HepG2 (cell line): ENCODE data around the gene CLASP1. TPM values are rescaled to one million over a fixed set of nuclear protein-coding genes. Genes with fewer than 3 reads are reported as not detected.
A peak's percentile ranks its signal among the peaks of the same experiment; 100 is the strongest.

Experiments
- ATAC-seq: fragments of 200-7000 bp; cut with Tn5 transposase; 3 replicates; pipeline ENCODE4 v1.9.1; 2020; ENCODE audit warnings: mild to moderate bottlenecking, moderate library complexity
- BruUV-seq: library from RNA; stranded (reverse); fragments of 400-500 nt; replicated peaks from 2 replicates; lab custom pipeline; 2021; lab: Mats Ljungman, UMichigan
- CTCF ChIA-PET: fragments of 300-600 bp; formaldehyde crosslinking; extraction: SDS; loops from one replicate; lab custom pipeline; 2021; ENCODE audit warnings: low total read pairs, inconsistent platforms, low intra/inter-chr PET ratio; lab: Yijun Ruan, JAX
- POLR2A ChIA-PET: fragments of 350-600 bp; sonication (Branson Sonifier 250); formaldehyde crosslinking; loops from one replicate; lab custom pipeline; 2020; ENCODE audit warnings: antibody characterized with exemption, inconsistent platforms; lab: Yijun Ruan, JAX
- DNase-seq: peaks from one replicate; pipeline ENCODE4 v3.0.0-alpha.2; 2015; ENCODE audit warnings: low spot score
- FAIRE-seq: peaks from 3 replicates; lab custom pipeline; 2011; peaks lifted over from hg19 to GRCh38; lab: Jason Lieb, UNC
- H2AFZ ChIP-seq: one replicate; pipeline ENCODE4 v1.6.1; 2011; ENCODE audit warnings: low read length, inconsistent platforms
- H3K27ac ChIP-seq: fragments of 300-600 bp; 3 replicates; pipeline ENCODE4 v1.8.0; 2011; ENCODE audit warnings: mixed run types, mild to moderate bottlenecking, mixed read lengths, low read length, inconsistent platforms; ENCODE audit not compliant: insufficient read depth; ENCODE audit errors: extremely low read length
- H3K27me3 ChIP-seq, 2 experiments: fragments of 200-600 bp in 1 of 2; 2 replicates in 1 of 2; 3 replicates in 1 of 2; pipeline versions ENCODE4 v1.6.0 to v1.8.0; 2011; ENCODE audit warnings: low read length in 2 of 2, mild to moderate bottlenecking in 2 of 2, moderate library complexity in 2 of 2, inconsistent platforms in 1 of 2; ENCODE audit not compliant: insufficient read depth in 2 of 2, control insufficient read depth in 1 of 2
- H3K36me3 ChIP-seq, 2 experiments: fragments of 200-600 bp in 1 of 2; replicated peaks in 1 of 2; 2 replicates in 1 of 2; 3 replicates in 1 of 2; pipeline versions ENCODE4 v1.5.1 to v1.8.0; 2011; ENCODE audit warnings: low read length in 2 of 2, inconsistent platforms in 1 of 2; ENCODE audit not compliant: insufficient read depth in 2 of 2, control insufficient read depth in 1 of 2
- H3K4me1 ChIP-seq: 2 replicates; pipeline ENCODE4 v1.5.1; 2012; ENCODE audit warnings: low read length, inconsistent platforms; ENCODE audit not compliant: insufficient read depth
- H3K4me2 ChIP-seq: 2 replicates; pipeline ENCODE4 v1.6.0; 2011; ENCODE audit warnings: low read depth, low read length, inconsistent platforms
- H3K4me3 ChIP-seq, 3 experiments: fragments of 200-600 bp in 1 of 3; sonication (generic), shearing (Covaris generic) in 1 of 3; replicated peaks in 1 of 3; 2 replicates each; pipeline ENCODE4 v1.5.1; 2011 to 2016; ENCODE audit warnings: low read length in 3 of 3, inconsistent platforms in 2 of 3, low read depth in 2 of 3, mild to moderate bottlenecking in 2 of 3, control low read depth in 1 of 3, mixed read lengths in 1 of 3; ENCODE audit not compliant: insufficient read depth in 1 of 3
- H3K79me2 ChIP-seq: one replicate; pipeline ENCODE4 v1.6.1; 2011; ENCODE audit warnings: low read length, inconsistent platforms; ENCODE audit not compliant: insufficient read depth
- H3K9ac ChIP-seq: 2 replicates; pipeline ENCODE4 v1.6.0; 2011; ENCODE audit warnings: mild to moderate bottlenecking, low read depth, low read length, inconsistent platforms; ENCODE audit not compliant: insufficient read depth
- H3K9me3 ChIP-seq: 2 replicates; pipeline ENCODE4 v1.5.1; 2012; ENCODE audit warnings: mild to moderate bottlenecking, low read length
- H4K20me1 ChIP-seq: 2 replicates; pipeline ENCODE4 v1.6.0; 2011; ENCODE audit warnings: inconsistent platforms, mild to moderate bottlenecking, low read length, moderate library complexity; ENCODE audit not compliant: insufficient read depth
- FOXO1 ChIP-seq: sonication (generic); formaldehyde crosslinking; IDR thresholded peaks from 2 replicates; pipeline ENCODE4 v1.4.0; 2020; ENCODE audit warnings: missing genetic modification reagents
- GTF3A ChIP-seq: sonication (generic); formaldehyde crosslinking; conservative IDR thresholded peaks from 2 replicates; pipeline ENCODE4 v1.4.0; 2020; ENCODE audit warnings: mild to moderate bottlenecking, missing genetic modification reagents
- MTF2 ChIP-seq: sonication (generic); formaldehyde crosslinking; IDR thresholded peaks from 2 replicates; pipeline ENCODE4 v1.5.0; 2020; ENCODE audit warnings: missing genetic modification reagents, borderline replicate concordance
- SPEN ChIP-seq: sonication (generic); formaldehyde crosslinking; IDR thresholded peaks from 2 replicates; pipeline ENCODE4 v1.5.1; 2020; ENCODE audit warnings: low read depth, mild to moderate bottlenecking, missing genetic modification reagents
- TBL1XR1 ChIP-seq: fragments of 150-350 bp; IDR thresholded peaks from 2 replicates; pipeline ENCODE4 v1.6.1; 2014; ENCODE audit warnings: borderline replicate concordance, low read length; ENCODE audit not compliant: partially characterized antibody
- THRA ChIP-seq: sonication (generic); formaldehyde crosslinking; IDR thresholded peaks from 2 replicates; pipeline ENCODE4 v1.4.0; 2020; ENCODE audit warnings: missing genetic modification reagents, borderline replicate concordance
- ZBTB4 ChIP-seq: sonication (generic); formaldehyde crosslinking; IDR thresholded peaks from 2 replicates; pipeline ENCODE4 v1.4.0; 2020; ENCODE audit warnings: missing genetic modification reagents, mild to moderate bottlenecking, borderline replicate concordance
- ZMYM3 ChIP-seq: sonication (generic); formaldehyde crosslinking; IDR thresholded peaks from 2 replicates; pipeline ENCODE4 v1.5.1; 2020; ENCODE audit warnings: mild to moderate bottlenecking, missing genetic modification reagents
- ZNF251 ChIP-seq: sonication (generic); formaldehyde crosslinking; IDR thresholded peaks from 2 replicates; pipeline ENCODE4 v1.9.0; 2021; ENCODE audit warnings: mild to moderate bottlenecking, missing genetic modification reagents
- ZNF781 ChIP-seq: sonication (generic); formaldehyde crosslinking; IDR thresholded peaks from 2 replicates; pipeline ENCODE4 v1.5.1; 2020; ENCODE audit warnings: borderline replicate concordance, mild to moderate bottlenecking, missing genetic modification reagents; ENCODE audit errors: not compliant biosample characterization
- WGBS: methylation state at CpG from one replicate; pipeline ENCODE4 v1.1.6; 2017; ENCODE audit warnings: low lambda C conversion rate; 5-methylcytosine and 5-hydroxymethylcytosine counted together
- in situ Hi-C: cut with HindIII; loops from 2 replicates; pipeline ENCODE4 v1.10.0; 2017; ENCODE audit warnings: low pct_unique_long_range_greater_than_20kb; ENCODE audit not compliant: extremely low pct_ligation_motif_present
- intact Hi-C: fragments of 100-400 bp; cut with micrococcal nuclease; formaldehyde crosslinking; loops from one replicate; pipeline ENCODE4 v1.10.0; 2022; ENCODE audit not compliant: unreplicated experiment
- polyA plus RNA-seq, 8 experiments: library from polyadenylated mRNA; depleted of rRNA in 3 of 8; stranded (reverse) in 7 of 8; unstranded in 1 of 8; fragments of >200 nt; fragmentation: Illumina TruSeq in 4 of 8; extraction: Trizol in 4 of 8; gene quantifications; 2 replicates each; pipeline versions ENCODE4 v1.2.1 to v1.2.3, GENCODE V29; 2011 to 2016; ENCODE audit warnings: low read depth in 4 of 8, missing spikeins in 1 of 8, mixed read lengths in 1 of 8; ENCODE audit not compliant: insufficient read depth in 1 of 8
- total RNA-seq, 5 experiments: library from RNA; depleted of rRNA; stranded (reverse); fragments of >200 nt; fragmentation: Illumina TruSeq; extraction: Trizol; gene quantifications; 2 replicates each; pipeline ENCODE4 v1.2.3, GENCODE V29; 2016; ENCODE audit warnings: low read depth in 1 of 5
- TF ChIP-seq, protein P1 (sequence below): sonication (generic); formaldehyde crosslinking; conservative IDR thresholded peaks from 2 replicates; pipeline ENCODE4 v1.4.0; 2020; ENCODE audit warnings: mild to moderate bottlenecking, missing genetic modification reagents, moderate library complexity
- TF ChIP-seq, protein P2 (sequence below): sonication (generic); formaldehyde crosslinking; IDR thresholded peaks from 2 replicates; pipeline ENCODE4 v1.9.0; 2021; ENCODE audit warnings: missing genetic modification reagents, borderline replicate concordance

The CLASP1 gene
- total and polyA plus RNA-seq, 2 of the 13 experiments (the other 11 are each of a cell fraction or from before 2014, with no cell fraction given), result 11.7 to 47.9 TPM

DNA sequence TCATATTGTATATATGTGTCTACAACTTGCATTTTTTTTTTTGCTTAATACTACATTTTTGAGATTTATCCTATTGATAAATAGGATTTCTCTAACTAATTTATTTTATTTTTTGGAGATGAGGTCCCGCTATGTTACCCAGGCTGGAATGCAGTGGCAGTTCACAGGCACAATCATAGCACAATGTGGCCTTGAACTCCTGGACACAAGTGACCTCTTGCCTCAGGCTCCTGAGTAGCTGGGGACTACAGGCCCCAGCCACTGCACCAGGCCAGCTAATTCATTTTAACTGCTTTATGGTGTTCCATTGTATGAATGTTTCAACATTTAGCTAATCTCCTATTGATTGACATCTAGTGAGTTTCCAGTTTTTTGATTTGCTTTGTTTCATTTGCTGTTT lies 16.8 kb upstream of the CLASP1 start:
- peak; percentile 79 for DNase-seq
- Histone ChIP-seq H3K27ac (peak overlapping the region; percentile 27), H4K20me1 (no peaks in the 10 kb centered on the region), H3K4me3 (no peak overlapping the region), H3K9ac (no peak overlapping the region), H3K36me3 (no peaks in the 10 kb centered on the region), H3K9me3 (no peaks in the 10 kb centered on the region; the same call in 1 of the 2 replicates), H3K4me2 (peak overlapping the region; percentile 3), H3K27me3 (no peaks in the 10 kb centered on the region), H3K4me1 (peaks cover 15% of the 10 kb centered on the region), H2AFZ (no peak overlapping the region), H3K79me2 (no peaks in the 10 kb centered on the region)
- ATAC-seq, result peak; percentile 97
- 9% methylated on average over 1 of the region's 1 CpG for WGBS
- no TSS peak for BruUV-seq
- intact Hi-C loops, result loop anchor here (2.0 kb wide), 1 partner anchor 17 kb away; the partner anchor contains the start of gene CLASP1
- CTCF ChIA-PET, result no interaction called here
- in situ Hi-C loops, result no loop called here
- POLR2A ChIA-PET, result interaction anchor here (0.6 to 3.7 kb wide), 7 partner anchors 9 to 135 kb away, joined by 3 to 36 read pairs (median 4); partner anchors contain the start of genes CLASP1, NIFK and RNU4ATAC
- peak; percentile 98 for FAIRE-seq
- TF ChIP-seq GTF3A (CRISPR knock-in tag), result no peak
- peak; percentile 59; the same call in 1 of the 2 replicates for TF ChIP-seq SPEN (CRISPR knock-in tag)
- TF ChIP-seq, protein P1, sequence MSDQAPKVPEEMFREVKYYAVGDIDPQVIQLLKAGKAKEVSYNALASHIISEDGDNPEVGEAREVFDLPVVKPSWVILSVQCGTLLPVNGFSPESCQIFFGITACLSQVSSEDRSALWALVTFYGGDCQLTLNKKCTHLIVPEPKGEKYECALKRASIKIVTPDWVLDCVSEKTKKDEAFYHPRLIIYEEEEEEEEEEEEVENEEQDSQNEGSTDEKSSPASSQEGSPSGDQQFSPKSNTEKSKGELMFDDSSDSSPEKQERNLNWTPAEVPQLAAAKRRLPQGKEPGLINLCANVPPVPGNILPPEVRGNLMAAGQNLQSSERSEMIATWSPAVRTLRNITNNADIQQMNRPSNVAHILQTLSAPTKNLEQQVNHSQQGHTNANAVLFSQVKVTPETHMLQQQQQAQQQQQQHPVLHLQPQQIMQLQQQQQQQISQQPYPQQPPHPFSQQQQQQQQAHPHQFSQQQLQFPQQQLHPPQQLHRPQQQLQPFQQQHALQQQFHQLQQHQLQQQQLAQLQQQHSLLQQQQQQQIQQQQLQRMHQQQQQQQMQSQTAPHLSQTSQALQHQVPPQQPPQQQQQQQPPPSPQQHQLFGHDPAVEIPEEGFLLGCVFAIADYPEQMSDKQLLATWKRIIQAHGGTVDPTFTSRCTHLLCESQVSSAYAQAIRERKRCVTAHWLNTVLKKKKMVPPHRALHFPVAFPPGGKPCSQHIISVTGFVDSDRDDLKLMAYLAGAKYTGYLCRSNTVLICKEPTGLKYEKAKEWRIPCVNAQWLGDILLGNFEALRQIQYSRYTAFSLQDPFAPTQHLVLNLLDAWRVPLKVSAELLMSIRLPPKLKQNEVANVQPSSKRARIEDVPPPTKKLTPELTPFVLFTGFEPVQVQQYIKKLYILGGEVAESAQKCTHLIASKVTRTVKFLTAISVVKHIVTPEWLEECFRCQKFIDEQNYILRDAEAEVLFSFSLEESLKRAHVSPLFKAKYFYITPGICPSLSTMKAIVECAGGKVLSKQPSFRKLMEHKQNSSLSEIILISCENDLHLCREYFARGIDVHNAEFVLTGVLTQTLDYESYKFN (CRISPR knock-in tag), result peak; percentile 36; the same call in 1 of the 2 replicates
- peak; percentile 25; the same call in 1 of the 2 replicates for TF ChIP-seq FOXO1 (CRISPR knock-in tag)
- TF ChIP-seq, protein P2, sequence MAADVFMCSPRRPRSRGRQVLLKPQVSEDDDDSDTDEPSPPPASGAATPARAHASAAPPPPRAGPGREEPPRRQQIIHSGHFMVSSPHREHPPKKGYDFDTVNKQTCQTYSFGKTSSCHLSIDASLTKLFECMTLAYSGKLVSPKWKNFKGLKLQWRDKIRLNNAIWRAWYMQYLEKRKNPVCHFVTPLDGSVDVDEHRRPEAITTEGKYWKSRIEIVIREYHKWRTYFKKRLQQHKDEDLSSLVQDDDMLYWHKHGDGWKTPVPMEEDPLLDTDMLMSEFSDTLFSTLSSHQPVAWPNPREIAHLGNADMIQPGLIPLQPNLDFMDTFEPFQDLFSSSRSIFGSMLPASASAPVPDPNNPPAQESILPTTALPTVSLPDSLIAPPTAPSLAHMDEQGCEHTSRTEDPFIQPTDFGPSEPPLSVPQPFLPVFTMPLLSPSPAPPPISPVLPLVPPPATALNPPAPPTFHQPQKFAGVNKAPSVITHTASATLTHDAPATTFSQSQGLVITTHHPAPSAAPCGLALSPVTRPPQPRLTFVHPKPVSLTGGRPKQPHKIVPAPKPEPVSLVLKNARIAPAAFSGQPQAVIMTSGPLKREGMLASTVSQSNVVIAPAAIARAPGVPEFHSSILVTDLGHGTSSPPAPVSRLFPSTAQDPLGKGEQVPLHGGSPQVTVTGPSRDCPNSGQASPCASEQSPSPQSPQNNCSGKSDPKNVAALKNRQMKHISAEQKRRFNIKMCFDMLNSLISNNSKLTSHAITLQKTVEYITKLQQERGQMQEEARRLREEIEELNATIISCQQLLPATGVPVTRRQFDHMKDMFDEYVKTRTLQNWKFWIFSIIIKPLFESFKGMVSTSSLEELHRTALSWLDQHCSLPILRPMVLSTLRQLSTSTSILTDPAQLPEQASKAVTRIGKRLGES (CRISPR knock-in tag), result no peak
- no peak for TF ChIP-seq MTF2 (CRISPR knock-in tag)
- peak; percentile 88; the same call in 1 of the 2 replicates for TF ChIP-seq THRA (CRISPR knock-in tag)
- TF ChIP-seq TBL1XR1, result no peak
- TF ChIP-seq ZBTB4 (CRISPR knock-in tag), result no peak
- no peak for TF ChIP-seq ZMYM3 (CRISPR knock-in tag)
- TF ChIP-seq ZNF781, result no peak
- TF ChIP-seq ZNF251 (CRISPR knock-in tag), result no peak
